HG03521 (cell line): Measurements from ENCODE around the gene GATA1.

Experiments used
- ATAC-seq: cut with Tn5 transposase; IDR thresholded peaks from one replicate; pipeline ENCODE4 v1.9.1; 2021; ENCODE audit warnings: mild to moderate bottlenecking, moderate library complexity; ENCODE audit not compliant: unreplicated experiment

Gene GATA1

DNA sequence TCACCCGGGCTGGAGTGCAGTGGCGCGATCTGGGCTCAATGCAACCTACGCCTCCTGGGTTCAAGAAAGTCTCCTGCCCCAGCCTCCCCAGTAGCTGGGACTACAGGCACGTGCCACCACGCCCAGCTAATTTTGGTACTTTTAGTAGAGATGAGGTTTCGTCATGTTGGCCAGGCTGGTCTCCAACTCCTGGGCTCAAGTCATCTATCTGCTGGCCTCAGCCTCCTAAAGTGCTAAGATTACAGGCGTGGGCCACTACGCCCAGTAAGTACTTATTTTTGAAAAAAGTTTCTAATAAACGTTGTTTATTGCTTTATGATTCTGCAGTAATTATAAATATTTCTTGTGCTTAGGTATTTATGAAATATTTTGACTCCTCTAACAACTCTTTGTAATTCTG, 53.3 kb downstream of the GATA1 start:
- ATAC-seq, result no peak
